NCI-H2107 treated with DMSO at 0.1 percent for 48 hours (cell line): ENCODE measurements around the gene MICOS13.
"Not testable (repeated sequence)": the region's sequence is repeated elsewhere in the genome, so short reads cannot be mapped to it uniquely, and the experiment has no call there.

ENCODE experiments used
- DNase-seq: peaks from one replicate; lab custom pipeline; 2025; ENCODE audit not compliant: unreplicated experiment; lab: John Stamatoyannopoulos, UW

Gene MICOS13

DNA sequence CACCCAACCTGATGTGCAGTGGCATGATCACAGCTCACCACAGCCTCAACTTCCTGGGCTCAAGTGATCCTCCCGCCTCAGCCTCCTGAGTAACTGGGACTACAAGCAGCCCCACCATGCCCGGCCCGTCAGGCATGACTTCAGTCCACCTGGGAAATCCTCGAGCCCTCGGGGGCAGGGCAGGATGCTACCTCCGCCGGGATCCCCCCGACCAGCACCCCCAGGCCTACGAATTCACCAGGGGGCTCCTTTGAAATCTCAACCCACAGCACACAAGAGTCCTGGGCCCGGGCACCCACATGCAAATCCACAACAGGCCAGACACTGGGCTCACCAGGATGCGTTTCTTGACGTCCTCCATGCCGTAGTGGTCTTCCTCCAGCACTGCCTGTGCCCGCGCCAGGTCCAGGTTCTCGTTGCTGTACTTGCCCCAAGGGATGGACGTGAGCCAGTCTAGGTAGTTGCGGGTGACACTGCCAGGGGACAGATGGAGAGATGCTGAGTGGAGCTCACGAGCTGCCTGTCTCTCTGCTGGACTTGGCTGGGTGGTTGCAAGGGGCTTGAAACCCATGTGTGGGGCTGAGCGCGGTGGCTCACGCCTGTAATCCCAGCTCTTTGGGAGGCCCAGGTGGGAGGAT, 20.3 kb upstream of the MICOS13 start:
- DNase-seq: no peak

DNA sequence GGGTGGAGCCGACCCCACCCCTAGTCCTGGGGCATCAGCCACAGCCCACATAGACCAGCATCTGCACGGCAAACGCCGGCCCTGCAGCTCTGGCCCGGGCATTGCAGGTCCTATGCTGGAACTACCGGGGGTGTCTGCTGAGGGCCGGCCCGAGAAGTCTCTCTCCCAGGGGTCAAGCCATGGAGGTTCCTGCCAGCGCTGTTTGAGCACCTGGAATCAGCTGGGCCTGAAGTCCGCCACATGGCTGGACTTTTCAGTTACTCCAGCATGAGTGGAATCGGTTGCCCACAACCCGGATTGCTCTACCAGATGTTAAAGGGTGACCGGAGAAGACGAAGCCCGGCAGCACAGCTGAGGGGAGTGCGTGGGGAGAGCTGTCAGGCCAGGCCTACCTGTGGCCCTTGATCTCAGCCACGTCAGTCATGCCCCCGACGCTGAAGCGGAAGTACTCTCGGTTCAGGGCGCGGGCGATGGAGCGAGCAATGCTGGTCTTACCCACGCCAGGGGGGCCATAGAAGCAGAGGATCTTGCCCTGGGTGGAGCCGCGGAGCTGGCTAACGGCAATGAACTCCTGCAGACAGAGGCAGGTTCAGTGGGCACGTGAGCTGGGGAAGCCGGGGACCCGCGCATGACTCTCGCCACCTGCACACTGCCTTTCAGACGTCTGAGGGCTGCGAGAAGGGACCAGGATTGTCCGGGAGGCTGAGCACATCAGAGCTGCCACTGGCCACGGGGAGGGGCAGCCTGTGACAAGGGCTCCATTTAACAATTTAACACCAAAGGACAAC, 18.5 kb upstream of the MICOS13 start:
- no peak for DNase-seq

DNA sequence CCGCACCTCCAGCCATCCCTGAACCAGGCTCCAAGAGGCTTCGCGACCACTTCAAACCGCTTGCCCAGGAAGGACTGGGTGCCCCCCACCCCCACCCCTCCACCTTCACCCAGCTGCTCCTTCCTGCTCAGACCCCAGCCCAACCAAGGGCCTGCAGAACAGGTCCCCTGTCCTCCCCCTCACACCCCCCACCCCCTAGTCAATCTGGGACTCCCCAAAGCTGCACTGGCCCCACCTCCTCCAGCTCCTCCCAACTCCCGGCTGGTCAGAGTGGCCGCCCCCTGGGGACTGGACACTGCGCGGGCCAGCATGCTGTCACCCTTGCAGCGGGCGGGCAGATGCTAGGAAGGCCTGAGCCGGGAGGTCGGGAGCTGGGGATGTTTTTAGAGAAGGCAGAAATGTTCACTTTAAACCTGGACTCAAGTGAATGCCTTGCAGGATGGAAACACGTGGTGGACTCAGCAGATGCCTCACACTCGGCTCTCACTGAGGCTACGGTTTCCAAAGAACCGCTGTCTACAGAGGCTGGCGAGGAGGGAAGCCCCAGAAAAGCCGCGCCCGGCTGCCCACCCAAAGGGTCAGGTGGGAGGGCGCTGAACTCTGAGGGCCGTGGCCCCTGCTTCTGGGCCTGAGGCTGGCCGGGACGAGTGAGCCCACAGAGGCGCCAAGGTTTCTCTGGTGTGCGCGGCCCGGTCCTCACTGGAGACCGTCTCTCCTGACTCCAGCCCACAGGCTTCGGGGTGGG, 17.7 kb upstream of the MICOS13 start:
- no peak for DNase-seq

DNA sequence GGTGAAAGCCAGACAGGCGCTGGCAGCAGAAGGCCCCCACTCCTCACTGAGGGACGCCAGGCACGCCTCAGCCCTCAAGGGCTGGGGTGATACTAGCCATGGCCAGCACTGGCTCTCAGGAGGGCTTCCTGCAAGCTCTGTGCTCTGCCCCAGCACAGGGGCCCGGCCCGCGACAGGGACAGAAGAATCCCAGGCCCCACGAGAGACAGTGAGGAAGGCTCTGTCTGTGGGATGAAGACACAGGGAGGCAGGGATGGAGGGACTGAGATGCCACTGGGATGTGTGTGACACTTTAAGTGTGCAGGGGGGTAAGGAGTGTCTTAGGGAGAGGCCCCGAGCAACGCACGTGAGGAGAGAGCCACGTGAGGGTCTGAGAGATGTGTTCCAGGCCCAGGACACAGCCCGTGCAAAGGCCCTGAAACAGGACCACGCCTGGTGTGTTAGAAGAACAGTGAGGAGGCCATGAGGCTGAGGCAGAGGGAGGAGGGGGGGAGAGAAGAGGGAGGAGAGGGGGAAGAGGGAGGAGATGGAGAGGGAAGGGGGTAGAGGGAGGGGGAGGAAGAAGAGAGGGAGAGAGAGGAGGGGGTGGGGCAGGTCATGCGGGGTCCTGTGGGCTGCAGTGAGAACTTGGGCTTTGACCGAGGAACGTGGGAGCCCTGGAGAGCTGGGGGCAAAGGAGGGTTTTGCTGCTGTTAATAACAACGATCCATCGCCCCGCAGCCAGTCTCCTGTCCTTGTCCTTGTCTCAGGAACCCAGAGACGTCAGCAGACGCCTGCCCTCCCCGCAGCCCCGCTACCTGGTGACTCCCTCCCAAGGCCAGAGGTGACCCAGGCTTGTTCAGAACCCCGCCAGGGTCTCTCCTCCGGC, 16.9 kb upstream of the MICOS13 start:
- no peak for DNase-seq

DNA sequence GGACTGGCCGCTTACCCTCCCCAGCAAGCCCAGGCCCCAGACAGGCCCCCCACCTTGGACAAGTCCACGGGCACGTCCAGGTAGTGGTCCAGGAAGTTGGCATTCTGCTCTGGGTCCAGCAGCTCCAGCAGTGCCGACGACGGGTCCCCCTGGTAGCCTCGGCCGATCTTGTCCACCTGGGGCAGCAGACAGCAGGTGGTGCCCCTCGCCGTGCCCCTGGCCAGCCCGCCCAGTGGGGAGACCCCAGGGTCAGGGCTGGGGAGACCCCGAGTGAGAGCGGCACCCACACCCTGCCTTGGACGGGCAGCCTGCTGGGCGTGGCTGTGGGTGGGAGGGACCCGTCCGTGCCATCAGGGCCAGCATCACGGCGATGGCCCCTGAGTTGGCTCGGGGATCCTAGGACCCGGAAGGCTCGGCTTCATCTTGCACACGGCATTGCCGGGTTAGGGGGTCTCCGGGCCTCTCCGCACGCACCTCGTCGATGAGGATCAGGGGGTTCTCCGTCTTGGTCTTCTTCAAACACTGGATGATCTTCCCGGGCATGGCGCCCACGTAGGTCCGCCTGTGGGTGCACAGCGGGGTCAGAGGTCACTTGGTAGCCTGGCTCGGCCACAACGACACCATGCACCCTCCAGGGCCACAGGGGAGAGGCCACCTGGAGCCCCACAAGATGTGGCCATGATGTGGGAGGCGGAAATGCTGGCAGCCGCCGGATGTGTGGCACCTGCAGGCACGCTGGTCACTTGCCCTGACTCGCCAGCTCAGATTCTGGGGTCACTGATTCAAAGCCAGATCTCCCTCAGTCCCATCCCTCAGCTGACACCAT, 16.1 kb upstream of the MICOS13 start:
- DNase-seq: no peak

DNA sequence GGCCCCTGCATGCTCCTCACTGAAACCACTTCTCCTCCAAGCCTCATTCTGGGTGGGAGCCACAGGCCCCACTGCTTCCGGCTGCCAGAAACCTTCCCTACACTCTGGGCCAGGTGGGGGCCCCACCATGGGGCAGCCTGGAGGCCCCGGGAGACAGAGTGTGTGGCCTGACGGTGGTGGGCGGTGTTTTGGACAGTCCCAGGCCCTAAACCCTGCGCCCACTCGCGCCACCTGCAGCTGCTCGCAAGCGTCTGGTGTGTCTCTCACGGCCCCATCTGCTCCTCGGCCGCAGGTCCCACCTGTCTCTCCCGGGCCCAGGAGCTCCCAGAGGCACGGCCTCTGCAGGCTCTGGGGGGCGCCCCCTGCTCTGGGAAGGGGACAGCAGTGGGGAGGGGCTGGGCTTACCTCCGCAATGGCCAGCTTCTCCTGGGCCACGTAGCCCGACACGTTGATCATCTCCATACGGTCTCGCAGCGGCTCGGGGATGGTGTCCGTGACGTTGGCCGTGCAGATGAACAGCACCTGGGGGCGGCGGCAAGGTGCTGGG, 15.4 kb upstream of the MICOS13 start:
- no peak for DNase-seq

DNA sequence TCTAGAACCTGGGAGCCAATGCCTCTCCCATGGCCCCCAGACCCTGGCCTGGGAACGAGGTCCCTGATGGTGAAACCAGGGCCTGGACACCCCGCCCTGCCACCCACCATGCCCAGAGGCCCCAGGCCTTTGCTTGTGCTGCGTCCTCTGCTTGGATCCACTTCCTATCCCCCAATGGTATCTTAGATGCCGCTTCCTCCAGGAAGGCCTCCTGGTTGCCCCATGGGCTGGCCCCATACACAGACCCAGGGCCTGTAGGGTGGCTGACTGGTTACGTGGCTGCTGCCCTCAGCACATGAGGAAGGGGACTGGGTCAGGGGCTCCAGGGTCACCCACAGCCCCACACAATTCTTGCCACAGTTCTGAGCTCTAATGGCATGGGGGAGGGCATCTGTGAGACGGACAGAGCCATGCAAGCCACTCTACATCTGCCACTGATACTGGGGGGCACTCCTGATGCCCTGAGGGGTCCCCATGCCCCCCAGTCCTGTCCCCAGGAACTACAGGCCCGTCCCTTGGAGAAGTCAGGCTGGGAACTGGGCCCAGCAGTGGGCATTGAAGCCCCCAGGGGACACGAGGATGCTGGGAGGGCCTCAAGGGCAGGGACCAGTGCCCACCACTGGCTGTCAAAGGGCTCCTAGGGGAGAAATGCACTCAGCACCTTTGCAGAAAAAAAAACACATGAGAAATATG, 14.8 kb upstream of the MICOS13 start:
- no peak for DNase-seq

DNA sequence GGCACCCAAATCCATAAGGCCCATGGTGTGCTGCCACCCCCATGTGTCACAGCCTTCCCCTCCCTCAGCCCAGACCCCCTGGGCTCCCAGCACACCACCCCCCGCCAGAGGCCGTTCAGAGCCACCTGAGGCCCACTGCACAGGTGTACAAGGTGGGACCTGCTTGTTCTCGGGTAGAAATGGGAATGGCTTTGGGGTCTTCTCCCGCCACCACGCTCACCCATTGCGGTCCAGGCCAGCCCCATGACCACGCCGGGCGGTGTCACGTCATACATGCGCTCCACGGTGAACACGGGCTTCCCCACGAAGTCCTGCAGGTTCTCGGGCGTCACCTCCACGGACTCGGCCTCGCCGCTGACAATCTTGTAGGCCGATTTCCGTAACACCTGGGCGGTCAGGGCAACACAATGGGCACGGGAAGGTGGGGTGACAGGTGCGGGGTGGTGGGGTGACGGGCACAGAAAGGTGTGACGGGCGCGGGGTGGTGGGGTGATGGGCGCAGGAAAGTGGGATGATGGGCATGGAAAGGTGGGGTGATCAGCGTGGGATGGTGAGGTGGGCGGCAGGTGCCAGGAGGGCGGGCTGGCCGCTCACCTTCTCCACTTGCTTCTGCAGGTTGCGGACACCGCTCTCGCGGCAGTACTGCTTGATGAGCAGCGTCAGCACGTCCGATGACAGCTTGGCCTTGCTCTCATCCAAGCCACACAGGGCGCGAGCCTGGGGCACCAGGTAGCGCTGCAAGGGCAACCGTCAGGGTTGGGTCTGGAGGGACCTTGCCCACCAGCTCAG, 14.0 kb upstream of the MICOS13 start:
- no peak for DNase-seq

DNA sequence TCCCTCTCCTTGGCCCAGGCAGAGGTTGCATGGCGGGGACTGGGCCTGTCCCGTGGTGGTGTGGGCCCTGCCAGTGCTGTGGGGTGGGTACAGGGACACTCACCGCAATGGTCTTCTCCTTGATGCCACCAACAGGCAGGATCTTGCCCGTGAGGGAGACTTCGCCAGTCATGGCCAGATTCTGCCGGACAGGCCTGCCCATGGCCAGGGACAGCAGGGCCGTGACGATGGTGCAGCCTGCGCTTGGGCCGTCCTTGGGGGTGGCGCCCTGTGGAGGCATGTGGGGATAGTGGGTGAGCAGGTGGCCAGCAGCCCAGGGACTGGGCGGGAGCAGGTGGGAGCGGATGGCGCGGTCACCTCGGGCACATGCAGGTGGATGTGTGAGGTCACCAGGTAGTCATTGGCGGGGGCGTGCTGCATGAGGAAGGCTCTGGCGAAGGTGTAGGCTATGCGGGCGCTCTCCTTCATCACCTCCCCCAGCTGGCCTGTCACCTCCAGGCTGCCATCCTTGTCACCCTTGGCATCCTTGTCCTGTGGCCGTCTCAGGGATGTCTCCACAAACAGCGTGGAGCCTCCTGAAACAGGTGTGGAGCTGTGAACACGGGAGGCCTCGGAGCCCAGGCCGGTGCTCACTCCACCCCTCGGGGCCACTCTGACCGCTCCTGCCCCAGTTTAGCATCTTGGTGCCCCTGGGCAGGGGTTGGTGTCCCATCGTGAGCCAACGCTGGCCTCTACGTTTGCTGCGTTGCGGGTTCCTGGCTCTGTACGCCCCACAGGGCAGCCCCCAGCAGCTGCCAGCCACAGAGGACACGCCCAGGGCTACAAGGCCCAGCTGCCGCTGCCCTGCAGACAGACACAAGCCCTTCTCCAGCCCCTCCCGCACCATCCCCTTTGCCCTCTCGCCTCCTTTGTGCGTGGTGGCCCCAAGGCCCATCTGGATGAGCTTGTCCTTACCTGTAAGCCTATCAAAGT, 13.2 kb upstream of the MICOS13 start:
- no peak for DNase-seq

DNA sequence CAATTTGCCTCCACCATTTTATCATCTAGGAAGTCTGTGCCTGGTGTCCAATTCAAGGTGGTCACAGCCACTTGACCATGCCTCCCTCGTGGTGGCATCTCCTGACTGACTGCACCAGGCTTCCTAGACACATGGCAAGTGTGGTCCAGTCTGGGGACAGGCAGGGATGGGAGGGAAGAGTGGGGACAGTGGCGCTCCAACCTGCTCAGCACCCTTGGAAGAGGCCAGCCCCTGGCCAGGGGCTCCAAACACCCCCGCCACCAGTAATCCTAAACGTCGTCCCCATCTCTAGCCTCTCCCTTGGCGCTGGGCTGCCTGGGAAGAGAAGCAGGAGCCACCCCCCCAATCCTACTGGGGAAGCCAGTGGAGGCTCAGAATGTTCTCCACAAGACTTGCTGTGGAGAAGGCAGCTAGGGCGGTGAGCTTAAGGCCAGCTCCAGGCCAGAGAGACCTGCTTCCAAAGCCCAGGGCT, 12.4 kb upstream of the MICOS13 start:
- no peak for DNase-seq

DNA sequence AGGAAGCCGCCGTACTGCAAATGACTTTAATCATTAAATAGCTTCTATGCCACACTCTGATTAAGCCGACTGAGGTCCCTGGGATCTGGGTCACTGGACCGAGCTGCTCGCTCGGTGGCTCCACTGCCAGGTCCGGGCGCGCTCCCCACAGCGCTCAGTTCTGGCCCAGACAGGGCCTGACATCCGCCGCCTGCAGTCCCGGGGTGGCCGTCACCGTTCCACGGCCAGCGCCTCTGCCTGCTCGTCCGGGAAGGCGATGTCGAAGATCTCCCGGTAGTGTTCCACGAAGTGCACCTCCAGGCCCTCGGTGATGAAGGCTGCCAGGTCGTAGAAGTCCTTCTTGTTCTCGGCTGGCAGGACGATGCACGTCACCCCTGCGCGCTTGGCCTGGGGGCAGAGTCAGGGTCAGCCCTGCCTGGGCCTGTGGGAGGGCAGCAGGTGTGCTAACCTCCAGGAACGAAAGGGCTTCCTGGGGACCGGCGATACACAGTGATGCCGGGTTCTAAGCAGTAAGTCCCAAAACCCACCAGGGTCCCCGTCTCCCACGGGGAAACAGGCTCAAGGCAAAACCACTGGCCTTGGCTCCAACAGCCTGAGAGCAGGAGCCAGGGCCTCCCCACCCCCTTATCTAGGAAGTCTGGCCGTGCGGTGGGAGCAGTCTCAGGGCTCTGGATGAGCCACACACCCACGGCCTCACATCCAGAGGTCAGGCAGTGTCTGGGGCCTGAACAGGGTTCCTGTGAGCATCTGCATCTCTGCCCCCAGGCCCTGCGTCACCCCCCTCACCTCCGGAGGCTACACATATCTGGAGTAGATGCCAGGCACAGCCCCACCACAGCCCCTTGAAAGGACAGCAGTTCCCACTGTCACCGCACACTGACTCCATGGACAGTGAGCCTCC, 11.8 kb upstream of the MICOS13 start:
- no peak for DNase-seq

DNA sequence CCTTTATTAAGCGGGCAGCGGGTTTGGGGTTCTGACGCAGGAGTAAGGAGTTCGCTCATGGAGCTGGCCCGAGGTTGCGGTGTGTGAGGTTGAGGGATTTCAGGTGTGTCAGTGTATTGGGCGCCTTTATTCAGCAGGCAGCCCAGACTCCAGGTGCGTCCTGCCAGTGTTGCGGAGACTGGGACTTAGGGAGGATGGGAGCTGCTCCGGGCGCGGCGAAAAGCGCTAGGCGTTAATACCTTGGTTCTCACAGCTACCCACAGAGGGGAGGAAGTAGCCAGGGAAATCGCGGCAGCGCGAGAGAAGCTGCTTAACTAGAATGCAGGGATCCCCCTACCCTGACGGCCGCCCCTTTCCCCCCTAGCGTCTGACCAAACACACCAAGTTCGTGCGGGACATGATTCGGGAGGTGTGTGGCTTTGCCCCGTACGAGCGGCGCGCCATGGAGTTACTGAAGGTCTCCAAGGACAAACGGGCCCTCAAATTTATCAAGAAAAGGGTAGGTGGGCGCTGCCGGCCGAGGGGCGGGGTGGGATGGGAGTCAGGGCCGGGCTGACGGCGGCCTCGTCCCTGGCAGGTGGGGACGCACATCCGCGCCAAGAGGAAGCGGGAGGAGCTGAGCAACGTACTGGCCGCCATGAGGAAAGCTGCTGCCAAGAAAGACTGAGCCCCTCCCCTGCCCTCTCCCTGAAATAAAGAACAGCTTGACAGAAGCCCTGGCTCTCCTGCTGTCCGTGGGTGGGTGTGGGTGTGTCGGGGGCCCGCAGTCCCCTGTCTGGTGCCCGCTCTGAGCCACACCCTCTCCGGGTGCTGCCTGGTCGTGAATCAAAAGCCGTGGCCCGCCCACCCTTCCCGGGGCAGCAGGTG, 10.9 kb upstream of the MICOS13 start:
- no peak for DNase-seq

DNA sequence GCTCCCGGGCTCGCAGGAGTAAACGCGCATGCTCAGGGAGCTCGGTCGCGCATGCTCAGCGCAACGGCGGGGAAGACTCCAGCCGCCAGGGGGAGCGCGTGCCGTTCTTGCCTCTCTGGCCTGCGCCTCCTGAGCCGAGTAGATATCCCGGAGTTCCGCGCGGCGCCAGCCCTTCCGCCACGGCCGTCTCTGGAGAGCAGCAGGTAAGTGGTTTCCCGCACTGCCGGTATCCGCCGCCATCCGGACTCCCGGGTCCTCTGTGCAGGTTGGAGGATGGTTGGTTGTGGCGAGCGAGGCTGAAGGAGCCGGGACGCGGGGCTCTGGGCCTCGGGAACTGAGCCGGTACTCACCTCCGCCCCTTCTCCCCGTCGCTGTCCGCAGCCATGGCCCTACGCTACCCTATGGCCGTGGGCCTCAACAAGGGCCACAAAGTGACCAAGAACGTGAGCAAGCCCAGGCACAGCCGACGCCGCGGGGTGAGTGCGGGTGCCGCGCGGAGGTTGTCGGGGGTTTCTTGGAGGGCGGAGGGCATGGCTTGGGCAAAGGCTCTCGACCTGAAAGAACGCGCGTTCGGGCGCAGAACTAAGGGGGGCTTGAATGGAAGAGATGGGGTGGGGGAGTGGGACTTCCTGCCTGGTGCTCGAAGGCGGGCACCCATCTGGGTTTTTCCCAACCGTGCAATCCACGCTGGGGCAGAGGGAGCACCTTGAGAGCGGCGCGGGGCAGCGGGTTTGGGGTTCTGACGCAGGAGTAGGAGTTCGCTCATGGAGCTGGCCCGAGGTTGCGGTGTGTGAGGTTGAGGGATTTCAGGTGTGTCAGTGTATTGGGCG, 10.0 kb upstream of the MICOS13 start, which contains the start of gene RPL36:
TSS of gene RPL36 (plus strand) at position 171 of the 830 bp plus-strand sequence. CDS start at position 384, 213 bp downstream.
- peak; percentile 89 for DNase-seq

DNA sequence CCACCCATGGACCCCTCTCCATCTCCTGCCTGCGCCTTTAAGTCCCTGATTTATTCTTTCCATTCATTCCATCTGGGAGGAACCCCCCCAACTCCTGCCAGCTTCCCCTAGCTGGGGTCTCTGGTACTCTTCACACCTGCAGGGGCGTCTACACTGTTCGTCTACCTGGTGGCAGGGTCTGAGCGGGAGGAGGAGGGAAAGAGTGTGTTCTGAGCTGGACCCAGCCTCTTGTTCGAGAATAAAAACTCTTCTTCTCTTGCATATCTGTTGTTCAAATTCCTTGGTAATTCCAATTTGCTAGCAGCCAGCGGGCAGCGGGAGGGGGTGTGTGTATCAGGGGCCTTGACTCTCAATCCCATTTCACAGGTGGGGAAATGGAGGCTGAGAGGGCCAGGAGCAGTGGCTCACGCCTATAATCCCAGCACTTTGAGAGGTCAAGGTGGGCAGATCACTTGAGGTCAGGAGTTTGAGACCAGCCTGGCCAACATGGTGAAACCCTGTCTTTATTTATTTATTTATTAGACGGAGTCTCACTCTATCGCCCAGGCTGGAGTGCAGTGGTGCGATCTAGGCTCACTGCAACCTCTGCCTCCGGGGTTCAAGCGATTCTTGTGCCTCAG, 8.1 kb upstream of the MICOS13 start:
- DNase-seq: not testable (repeated sequence)
